GM18907 (cell line): Measurements from ENCODE around the gene ACTR10.

ENCODE experiments used
- ATAC-seq: cut with Tn5 transposase; IDR thresholded peaks from one replicate; pipeline ENCODE4 v1.9.1; 2021; ENCODE audit warnings: mild to moderate bottlenecking, moderate library complexity; ENCODE audit not compliant: unreplicated experiment

The ACTR10 gene

GRCh38 chr14:58278177-58278576 is 78.2 kb downstream of the ACTR10 start:
- ATAC-seq, result no peak

- ATAC-seq, result peak; percentile 63
These were observed 81.2 kb downstream of the ACTR10 start for GRCh38 chr14:58280954-58281787.

GRCh38 chr14:58281969-58282368 is 82.0 kb downstream of the ACTR10 start:
- ATAC-seq, result no peak

GRCh38 chr14:58282925-58283593 is 83.1 kb downstream of the ACTR10 start:
- ATAC-seq, result no peak

GRCh38 chr14:58283730-58284129 is 83.8 kb downstream of the ACTR10 start:
- no peak for ATAC-seq

- ATAC-seq, result no peak
These were observed 85.2 kb downstream of the ACTR10 start for GRCh38 chr14:58285132-58285531.
